Activated CD4-positive, alpha-beta T cell treated with anti-CD3 and anti-CD28 coated beads for 24 hours (primary cell): ENCODE results near the gene THRAP3.
A peak's percentile ranks its signal among the peaks of the same experiment; 100 is the strongest.
"Not testable (repeated sequence)": the region's sequence is repeated elsewhere in the genome, so short reads cannot be mapped to it uniquely, and the experiment has no call there.

ENCODE experiments used
- DNase-seq, 2 donors: peaks; one replicate each; pipeline ENCODE4 v3.0.0-alpha.2; 2020; ENCODE audit warnings: low read depth in 2 of 2

The THRAP3 gene

DNA sequence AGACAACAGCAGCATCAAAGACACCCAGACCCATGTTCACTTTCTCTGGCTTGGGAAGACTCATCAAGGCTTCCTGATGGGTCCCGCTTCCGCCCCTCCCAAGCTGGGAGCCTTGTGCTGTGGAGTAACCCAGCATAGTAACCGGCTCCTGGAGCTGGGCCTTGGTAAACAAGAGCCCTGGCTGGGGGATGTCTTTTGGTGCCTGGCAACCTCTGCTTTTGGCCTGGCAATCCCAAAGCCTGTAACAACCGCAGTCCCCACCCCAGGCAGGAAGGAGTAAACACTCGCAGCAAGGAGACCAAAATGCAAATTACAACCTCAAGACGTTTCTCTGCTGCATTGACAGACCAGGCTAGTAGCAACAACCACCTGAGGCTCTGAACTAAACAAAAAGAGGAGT is 16.9 kb upstream of the THRAP3 start:
- no peak for DNase-seq

DNA sequence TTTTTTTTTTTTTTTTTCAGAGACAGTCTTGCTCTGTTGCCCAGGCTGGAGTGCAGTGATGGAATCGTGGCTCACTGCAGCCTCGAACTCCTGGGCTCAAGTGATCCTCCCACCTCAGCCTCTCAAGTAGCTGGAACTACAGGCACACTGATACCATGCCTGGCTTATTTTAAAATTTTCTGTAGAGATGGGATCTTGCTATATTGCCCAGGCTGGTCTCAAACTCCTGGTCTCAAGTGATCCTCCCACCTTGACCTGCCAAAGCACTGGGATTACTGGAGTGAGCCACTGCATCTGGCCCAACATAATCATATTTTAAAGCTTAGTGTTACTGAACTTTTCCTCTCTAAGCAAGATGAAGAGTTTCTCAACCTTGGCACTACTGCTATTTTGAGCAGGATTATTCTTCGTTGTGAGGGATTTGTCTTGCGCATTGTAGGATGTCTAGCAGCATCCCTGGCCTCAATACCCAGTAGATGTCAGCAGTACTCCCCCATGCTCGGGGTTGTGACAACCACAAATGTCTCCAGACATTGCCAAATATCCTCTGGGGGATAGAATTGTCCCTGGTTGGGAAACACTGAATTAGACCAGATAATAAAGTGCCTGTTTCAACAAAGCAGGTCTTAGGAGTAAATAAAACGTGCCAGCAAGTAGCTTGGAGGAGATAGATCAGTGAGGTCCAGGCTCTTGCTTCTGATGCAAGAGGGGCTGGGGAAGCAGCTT is 15.1 kb upstream of the THRAP3 start:
- no peak for DNase-seq

DNA sequence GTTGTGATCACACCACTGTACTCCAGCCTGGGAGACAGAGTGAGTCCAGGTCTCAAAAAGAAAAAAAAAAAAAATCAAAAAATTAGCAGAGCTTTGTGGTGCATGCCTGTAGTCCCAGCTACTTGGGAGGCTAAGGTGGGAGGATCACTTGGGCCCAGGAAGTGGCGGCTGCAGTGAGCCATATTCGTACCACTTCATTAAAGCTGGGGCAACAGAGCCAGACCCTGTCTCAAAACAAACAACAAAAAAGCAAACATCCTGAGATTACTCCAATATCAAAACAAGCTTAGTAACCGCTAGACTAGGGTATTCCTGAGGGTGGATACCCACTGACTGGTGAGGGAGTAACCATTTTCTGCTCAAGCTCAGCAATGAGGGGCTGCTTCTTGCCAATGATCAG is 12.9 kb upstream of the THRAP3 start:
- DNase-seq, result no peak

DNA sequence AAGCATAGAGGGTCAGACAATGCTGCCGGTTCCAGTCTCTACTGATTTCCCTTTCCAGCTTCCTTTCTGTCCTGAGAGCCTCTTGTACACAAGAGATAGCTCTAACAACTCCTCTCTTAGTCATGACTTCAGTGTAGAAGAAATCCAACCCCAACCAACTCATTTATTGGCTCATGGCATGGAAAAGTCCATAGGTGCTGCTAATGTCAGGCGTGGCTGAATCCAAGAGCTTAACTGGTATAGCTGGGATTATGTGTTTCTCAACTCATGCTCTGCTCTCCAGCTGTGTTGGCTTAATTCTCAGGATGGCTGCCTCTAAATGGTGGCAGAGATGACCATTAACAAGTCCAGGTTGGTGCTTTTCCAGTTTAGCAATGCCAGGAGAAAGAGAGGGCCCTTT is 12.4 kb upstream of the THRAP3 start:
- no peak for DNase-seq

DNA sequence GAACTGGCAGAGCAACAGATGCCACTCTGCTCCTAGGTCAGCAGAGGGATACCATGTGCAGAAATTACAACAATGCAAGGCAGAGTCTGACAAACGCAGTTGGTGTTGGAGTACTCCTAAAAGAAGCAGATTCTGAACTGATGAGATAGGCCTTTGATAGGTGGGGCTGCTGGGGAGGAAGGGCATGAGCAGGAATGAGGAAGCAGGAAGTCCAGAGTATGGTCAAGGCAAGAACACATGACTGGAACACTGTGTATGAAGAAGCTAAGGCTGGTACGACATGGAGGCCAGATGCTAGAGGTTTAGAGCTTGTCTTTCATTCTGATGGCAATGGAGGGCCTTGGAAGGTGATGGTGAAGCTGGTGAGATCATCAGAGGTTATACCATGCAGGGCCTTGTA is 11.5 kb upstream of the THRAP3 start:
- DNase-seq, result no peak

DNA sequence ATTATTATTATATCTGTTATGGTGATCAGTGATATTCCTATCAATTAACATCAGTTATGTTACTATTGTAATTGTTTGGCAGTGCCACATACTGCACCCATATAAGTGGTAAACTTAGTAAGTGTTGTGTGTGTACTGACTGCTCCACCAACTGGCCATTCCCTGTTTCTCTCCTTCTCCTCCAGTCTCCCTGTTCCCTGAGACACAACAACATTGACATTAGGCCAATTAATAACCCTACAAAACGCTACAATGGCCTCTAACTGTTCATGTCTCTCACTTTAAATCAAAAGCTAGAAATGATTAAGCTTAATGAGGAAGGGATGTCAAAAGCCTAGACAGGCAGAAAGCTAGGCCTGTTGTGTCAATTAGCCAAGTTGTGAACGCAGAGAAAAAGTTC is 6.6 kb upstream of the THRAP3 start:
- no peak for DNase-seq

DNA sequence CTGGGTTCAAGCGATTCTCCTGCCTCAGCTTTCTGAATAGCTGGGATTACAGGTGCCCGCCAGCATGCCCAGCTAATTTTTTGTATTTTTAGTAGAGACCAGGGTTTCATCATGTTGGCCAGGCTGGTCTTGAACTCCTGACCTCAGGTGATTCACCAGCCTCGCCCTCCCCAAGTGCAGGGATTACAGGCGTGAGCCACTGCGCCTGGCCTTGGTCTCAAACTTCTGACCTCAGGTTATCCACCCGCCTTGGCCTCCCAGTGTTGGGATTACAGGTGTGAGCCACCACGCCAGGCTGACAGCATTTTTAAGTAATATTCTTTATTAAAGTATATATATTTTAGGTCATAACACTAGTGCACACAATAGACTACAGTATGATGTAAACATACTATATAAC is 2.3 kb upstream of the THRAP3 start:
- DNase-seq, result not testable (repeated sequence)

DNA sequence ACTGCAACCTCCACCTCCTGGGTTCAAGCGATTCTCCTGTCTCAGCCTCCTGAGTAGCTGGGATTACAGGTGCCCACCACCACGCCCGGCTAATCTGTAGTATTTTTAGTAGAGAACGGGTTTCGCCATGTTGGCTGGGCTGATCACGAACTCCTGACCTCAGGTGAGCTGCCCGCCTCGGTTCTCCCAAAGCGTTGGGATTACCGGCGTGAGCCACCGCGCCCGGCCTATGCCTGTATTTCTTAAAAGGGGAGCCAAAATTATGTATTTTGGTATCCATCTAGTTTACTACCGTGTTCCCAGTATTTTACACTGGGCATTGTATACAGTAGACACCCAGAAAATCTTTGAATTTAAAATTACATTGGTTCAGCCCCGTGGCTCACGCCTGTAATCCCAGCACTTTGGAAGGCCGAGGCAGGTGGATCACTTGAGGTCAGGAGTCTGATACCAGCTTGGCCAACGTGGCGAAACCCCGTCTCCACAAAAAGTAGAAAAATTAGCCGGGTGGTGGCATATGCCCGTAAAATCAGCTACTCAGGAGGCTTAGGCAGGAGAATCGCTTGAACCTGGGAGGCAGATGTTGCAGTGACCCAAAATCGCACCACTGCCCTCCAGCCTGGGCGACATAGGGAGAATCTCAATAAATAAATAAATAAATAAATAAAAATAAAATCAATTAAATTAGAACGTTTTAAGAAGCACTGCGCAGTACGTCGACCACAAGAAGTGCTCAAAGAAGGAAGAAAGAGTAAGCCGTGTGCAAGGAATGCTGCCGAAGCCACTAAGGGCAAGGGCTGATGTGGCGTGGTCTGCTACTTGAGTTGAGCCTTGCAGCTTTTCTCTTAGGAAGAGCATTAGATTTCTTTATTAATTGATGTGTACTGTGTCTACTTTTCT is 1.5 kb upstream of the THRAP3 start:
- no peak for DNase-seq

DNA sequence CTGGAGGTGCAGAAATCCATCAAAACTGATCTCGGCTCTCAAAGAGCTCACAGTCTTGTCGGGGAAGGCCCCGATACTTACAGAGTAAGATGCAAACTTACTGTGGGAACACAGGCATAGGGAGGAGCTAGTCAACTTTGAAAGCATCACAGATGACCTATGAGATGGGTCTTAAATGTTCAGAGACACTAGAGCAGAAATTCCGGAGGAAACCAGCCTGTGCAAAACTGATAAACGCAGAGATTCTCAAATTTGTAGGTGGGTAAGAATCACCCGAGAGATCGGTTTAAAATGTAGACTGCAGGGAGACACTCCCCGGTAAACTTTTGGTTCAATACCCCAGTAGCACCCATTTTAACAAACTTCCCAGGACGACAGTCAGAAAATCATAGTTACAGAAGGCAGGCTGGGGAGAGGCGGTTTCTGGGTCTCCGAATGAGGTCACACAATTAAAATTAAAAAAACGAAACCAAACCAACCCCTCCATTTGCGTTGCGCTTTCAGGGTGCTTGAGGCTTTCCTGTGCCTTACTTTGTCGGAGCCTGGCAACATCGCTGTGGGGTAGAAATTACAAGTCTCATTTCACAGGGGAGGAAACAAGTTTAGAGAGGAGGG is 755 bp upstream of the THRAP3 start:
- peak in 1 of 2 donors; percentile 23 for DNase-seq

DNA sequence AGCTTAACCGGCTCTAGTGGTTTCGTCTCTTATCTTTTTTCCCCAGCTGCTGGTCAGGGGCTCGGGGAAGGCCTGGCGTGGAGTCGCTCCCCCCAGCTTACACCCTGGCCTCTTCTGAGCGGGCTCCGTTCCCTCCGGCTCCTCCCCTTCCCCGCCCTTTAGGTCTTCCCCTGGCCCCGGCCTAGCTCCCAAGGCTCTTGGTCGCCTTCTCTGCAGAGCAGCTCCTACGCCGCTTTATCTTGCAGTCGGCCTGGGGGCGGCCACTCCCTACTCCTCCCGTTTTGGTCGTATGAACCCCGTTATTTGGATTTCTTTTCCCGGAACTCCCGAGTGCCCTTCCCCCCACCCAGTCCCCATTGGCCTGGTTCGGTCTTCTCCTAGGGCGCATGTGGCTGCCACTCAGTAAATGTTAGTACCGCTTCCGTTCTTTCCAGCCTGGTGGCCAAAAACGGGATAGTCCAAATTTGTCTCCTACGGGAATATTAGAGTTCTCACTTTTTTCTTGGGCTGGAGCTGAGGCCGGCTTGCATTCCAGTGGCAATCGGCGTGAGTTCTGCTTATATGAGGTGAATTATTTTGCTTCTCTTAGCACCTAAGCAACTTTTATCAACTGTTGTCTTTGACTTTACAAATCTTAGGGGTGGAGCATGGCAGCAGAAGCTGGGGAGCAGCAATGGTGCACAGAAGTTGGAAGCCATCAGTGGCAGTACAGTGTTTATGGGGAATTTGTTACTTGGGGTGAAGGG is 467 bp downstream of the THRAP3 start:
- peak; percentile 62 to 66 for DNase-seq

DNA sequence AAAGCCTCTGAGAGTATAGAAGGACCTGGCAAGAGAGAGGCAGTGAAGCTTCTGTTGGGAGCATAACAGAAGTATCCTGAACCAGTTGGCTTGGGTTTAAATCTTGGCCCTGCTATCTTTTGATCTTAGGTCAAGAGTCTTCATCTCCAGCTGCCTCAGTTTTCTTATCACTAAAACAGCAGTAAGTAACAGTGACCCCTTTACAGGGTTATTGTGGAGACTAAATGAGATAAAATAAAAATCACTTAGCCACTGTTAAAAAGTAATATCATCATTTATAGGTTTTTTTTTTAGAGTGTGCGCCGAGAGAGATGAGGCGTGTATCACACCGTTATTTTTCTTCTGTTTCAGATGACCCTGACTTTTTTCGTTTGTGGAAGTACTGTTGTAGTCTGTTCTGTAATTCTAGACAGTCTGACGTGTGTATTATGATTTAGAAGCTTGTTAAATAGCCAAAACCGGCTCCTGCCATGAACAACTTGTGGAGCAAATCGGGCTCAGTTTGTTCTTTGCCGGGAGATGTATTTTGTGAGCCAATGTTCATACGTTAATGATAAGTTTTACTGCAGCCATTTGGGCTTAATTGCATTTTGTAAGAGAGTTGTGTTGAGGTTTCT is 1.1 kb downstream of the THRAP3 start:
- no peak for DNase-seq

DNA sequence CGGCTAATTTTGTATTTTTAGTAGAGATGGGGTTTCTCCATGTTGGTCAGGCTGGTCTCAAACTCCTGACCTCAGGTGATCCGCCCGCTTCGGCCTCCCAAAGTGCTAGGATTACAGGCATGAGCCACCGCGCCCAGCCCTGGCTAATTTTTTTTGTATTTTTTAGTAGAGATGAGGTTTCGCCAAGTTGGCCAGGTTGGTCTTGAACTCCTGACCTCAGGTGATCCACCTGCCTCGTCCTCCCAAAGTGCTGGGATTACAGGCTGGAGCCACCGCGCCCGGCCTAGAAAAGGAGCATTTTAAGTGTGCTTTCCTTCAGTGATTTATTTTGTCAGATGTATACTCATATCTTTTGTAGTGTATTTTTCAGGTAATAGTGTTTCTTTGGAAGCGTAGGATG is 6.0 kb downstream of the THRAP3 start:
- DNase-seq, result not testable (repeated sequence)

DNA sequence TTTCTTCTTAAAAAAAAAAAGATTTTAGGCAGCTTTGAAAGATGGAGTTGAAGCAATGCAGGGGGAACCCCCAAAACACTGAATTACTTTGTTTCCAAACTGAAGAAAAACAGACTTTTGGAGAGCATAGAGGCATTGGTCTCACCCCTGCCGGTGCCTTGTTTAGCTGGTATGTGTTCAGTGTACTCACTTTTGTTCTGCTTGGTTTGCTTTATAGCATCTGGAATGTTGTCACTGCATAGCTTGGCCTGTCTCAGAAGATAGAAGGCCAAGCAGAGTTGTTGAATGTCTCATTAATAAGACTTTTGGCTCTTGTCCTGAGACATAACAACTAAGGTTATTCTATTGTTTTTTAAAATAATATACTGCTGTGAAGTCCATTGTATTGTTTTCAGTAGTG is 6.9 kb downstream of the THRAP3 start:
- no peak for DNase-seq

DNA sequence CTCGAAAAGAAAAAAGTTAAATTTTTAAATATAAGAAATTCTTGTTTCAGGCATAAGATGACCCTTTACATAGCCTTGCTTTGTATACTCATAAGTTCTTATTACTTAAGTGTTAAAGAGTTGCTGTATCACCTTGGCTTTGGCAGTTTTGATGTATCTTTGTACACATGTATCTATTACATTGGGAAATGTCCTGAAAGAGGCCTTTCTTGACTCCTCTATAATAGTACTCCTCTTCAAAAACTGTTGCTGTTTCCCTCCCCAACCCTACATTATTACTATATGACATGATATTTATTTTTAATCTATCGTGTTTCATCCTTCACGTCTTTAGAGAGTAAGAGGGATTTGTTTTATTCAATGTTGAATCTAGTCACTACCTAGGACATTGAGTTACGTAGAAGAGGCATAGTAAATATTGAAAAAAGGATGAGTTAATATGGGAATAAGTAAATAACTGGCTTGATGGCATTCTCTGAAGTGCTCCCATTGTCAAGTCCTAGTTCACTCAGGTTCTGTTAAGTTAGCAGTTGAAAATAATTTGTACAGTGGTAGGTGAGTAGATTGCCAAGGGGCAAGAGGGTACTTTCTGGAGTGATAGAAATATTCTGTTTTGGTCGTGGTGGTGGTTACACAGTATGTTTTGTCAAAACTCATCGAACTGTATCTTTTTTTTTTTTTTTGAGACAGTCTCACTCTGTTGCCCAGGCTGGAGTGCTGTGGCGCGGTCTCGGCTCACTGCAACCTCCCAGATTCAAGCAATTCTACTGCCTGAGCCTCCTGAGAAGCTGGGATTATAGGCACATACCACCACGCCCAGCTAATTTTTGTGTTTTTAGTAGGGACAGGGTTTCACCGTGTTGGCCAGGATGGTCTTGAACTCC is 8.2 kb downstream of the THRAP3 start:
- no peak for DNase-seq

DNA sequence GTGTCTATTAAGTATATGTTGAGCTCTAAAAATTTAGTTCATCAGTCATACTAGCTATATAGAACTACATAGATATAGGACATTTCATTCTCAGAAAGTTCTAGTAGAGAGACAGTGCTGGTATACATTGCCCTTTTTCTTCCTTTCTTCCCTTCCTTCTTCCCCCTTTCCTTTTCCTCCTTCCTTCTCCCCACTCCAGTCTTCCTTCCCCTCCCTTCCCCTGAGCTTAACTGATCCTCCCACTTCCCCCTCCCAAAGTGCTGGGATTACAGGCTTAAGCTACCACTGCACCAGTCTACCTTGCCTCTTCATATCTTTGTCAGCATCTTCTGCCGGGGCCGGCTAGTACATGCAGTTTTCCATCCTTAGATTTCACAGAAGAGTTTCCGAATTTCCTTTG is 12.1 kb downstream of the THRAP3 start:
- no peak for DNase-seq

DNA sequence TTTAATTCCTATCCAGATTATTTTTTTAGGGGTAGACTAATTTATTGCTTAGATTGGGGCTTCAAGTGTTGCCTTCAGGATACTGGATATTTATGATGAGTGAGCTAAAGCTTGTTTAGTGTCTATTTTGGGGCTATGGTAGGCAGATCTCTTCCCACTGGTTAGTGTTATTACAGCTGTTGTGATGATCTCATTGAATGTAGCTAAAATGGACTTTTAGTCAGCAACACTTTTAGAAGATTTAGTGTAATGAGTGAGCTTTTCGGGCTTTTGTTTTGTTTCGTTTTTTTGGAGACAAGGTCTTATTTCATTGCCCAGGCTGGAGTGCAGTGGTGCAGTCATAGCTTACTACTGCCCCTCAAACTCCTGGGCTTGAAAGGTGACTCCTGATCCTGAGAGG is 14.2 kb downstream of the THRAP3 start:
- no peak for DNase-seq

DNA sequence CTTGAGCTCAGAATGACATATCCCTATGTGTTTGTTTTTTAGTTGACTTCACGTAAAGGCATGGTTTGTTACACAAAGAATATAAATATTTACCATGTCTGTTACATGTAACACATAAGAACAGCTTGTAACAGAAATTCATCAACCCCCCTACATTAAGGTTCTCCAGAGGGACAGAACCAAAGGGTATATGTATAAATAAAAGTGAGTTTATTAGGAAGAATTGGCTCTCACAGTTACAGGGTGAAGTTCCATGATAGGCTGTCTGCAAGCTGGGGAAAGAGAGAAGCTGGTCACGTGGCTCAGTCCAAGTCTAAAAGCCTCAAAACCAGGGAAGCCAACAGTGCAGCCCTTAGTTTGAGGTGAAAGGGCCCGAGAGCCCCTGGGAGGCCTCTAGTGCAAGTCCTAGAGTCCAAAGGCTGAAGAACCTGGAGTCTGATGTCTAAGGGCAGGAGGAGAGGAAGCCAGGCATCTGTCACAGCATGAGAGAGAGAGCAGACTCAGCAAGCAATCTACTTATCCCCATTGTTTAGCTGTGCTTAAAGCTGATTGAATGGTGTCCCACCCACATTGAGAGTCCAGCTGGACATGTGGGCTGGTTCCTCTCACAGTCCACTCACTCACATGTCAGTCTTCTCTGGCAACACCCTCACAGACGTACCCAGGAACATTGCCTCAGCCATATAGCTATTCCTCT is 15.8 kb downstream of the THRAP3 start:
- no peak for DNase-seq

DNA sequence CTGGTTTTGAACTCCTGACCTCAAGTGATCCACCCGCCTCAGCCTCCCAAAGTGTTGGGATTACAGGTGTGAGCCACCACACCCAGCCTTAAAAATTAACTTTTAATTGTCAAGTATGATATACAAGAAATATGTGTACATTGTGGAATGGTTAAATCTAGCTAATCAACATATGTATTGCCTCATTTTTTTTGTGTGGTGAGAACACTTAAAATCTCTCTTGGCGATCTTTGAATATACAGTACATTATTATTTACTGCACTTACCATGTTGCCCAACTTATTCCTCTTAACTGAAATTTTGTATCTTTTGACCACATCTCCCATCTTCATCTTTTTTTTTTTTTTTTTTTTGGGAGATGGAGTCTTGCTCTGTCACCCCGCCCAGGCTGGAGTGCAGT is 23.3 kb downstream of the THRAP3 start:
- DNase-seq, result no peak

DNA sequence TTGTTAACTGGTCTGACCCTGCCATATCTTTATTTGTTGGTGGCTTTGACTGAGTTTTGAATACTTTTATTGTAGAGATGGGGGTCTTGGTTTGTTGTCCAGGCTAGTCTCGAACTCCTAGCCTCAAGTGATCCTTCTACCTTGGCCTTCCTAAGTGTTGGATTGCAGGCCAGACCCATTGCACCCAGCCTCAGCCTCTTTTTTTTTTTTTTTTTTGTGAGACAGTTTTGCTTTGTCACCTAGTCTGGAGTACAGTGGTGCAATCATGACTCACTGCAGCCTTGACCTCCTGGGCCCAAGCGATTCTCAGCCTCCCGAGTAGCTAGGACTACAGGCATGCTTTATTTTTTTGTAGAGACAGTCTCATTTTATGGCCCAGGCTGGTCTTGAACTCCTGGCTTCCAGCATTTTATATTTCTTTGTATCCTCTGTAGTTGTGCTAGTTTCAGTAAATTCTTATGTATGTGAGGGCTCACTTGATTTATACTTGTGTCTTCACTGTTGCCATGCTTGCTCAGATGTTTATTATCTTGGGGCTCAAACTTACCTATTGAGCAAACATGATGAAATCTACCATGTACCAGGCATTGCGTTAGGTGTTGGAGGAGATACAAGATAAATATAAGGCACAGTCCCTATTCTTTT is 24.1 kb downstream of the THRAP3 start:
- no peak for DNase-seq
